B cell (primary cell): ENCODE results near the gene TYROBP.
"Not testable (repeated sequence)": the region's sequence is repeated elsewhere in the genome, so short reads cannot be mapped to it uniquely, and the experiment has no call there.

Experiments
- EZH2 ChIP-seq: IDR thresholded peaks from 2 replicates; pipeline ENCODE4 v1.6.1; 2012; ENCODE audit warnings: borderline replicate concordance, low read depth, mild to moderate bottlenecking, moderate library complexity, low read length; ENCODE audit not compliant: insufficient read depth, poor library complexity, severe bottlenecking
- TF ChIP-seq, protein P1 (sequence below): fragments of 200-600 bp; IDR thresholded peaks from one replicate; pipeline ENCODE4 v1.8.0; 2022; ENCODE audit warnings: antibody characterized with exemption, mild to moderate bottlenecking

- TF ChIP-seq, protein P1, sequence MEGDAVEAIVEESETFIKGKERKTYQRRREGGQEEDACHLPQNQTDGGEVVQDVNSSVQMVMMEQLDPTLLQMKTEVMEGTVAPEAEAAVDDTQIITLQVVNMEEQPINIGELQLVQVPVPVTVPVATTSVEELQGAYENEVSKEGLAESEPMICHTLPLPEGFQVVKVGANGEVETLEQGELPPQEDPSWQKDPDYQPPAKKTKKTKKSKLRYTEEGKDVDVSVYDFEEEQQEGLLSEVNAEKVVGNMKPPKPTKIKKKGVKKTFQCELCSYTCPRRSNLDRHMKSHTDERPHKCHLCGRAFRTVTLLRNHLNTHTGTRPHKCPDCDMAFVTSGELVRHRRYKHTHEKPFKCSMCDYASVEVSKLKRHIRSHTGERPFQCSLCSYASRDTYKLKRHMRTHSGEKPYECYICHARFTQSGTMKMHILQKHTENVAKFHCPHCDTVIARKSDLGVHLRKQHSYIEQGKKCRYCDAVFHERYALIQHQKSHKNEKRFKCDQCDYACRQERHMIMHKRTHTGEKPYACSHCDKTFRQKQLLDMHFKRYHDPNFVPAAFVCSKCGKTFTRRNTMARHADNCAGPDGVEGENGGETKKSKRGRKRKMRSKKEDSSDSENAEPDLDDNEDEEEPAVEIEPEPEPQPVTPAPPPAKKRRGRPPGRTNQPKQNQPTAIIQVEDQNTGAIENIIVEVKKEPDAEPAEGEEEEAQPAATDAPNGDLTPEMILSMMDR: not testable (repeated sequence)
- not testable (repeated sequence) for TF ChIP-seq EZH2
Observed at GRCh38 chr19:35957411-35957810, 49.3 kb upstream of the TYROBP start.
